Neural progenitor cell (in vitro differentiated cells): ENCODE measurements around the gene SCIN.

Experiments used
- EZH2 ChIP-seq: fragments of 200-600 bp; sonication (generic); IDR thresholded peaks from 2 replicates; pipeline ENCODE4 v1.6.1; 2017; ENCODE audit warnings: antibody characterized with exemption, mild to moderate bottlenecking, moderate library complexity
- TF ChIP-seq, protein P1 (sequence below): fragments of 200-600 bp; sonication (generic); IDR thresholded peaks from 2 replicates; pipeline ENCODE4 v1.5.1; 2017; ENCODE audit warnings: antibody characterized with exemption, mild to moderate bottlenecking

DNA sequence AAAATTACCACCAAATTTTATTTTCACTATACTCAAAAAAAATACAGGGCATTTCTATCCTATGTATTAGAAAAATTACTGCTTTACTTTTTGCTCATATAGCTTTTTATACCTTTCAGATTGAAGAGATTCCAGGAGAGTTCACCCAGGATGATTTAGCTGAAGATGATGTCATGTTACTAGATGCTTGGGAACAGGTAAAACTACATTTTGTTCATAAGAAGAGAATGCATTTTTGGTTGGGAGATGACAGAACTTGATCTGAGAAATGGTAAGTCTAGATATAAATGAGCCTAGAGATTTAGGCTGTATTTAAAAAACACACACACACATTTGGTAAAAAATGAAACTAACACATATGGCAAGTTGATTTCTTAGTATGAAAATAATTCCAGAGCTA is 78.8 kb downstream of the SCIN start:
- TF ChIP-seq, protein P1, sequence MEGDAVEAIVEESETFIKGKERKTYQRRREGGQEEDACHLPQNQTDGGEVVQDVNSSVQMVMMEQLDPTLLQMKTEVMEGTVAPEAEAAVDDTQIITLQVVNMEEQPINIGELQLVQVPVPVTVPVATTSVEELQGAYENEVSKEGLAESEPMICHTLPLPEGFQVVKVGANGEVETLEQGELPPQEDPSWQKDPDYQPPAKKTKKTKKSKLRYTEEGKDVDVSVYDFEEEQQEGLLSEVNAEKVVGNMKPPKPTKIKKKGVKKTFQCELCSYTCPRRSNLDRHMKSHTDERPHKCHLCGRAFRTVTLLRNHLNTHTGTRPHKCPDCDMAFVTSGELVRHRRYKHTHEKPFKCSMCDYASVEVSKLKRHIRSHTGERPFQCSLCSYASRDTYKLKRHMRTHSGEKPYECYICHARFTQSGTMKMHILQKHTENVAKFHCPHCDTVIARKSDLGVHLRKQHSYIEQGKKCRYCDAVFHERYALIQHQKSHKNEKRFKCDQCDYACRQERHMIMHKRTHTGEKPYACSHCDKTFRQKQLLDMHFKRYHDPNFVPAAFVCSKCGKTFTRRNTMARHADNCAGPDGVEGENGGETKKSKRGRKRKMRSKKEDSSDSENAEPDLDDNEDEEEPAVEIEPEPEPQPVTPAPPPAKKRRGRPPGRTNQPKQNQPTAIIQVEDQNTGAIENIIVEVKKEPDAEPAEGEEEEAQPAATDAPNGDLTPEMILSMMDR: no peak
- TF ChIP-seq EZH2: no peak
